NOMO-1 treated with dmso at 0.1 percent for 144 hours (cell line): Measurements from ENCODE around the gene CACUL1.
"Not testable (repeated sequence)": the region's sequence is repeated elsewhere in the genome, so short reads cannot be mapped to it uniquely, and the experiment has no call there.

ENCODE experiments used
- DNase-seq: peaks from one replicate; lab custom pipeline; 2025; ENCODE audit not compliant: unreplicated experiment; lab: John Stamatoyannopoulos, UW

CACUL1 gene

DNA sequence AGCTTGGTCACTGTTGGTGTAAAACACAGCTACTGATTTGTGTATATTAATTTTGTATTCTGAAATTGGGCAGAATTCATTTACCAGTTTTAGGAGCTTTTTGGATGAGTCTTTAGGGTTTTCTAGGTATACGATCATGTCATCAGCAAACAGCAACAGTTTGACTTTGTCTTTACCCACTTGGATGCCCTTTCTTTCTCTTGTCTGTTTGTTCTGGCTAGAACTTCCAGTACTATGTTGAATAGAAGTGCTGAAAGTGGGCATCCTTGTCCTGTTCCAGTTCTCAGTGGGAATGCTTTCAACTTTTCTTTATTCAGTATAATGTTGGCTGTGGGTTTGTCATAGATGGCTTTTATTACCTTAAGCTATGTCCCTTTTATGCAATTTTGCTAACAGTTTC lies 109.5 kb downstream of the CACUL1 start:
- DNase-seq = not testable (repeated sequence)

DNA sequence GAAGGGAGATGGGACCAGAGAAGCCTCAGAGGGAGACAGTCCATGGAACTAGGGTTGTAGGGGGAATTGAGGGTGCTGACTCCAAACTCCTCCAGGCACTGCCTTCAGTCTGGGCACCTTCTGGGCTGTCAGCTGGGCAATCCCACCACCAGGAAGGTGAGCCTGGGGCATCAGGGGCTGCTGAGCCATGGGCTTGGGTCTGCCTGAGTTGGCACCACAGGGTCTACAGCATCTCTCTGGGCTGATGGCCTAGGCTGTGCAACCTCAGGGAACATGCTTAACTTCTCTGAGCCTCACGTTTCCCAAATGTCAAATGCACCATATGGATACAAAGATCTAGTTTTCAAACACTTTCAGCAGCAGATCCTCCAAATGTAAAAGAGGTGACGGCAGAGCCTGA lies 112.5 kb downstream of the CACUL1 start:
- DNase-seq = no peak

DNA sequence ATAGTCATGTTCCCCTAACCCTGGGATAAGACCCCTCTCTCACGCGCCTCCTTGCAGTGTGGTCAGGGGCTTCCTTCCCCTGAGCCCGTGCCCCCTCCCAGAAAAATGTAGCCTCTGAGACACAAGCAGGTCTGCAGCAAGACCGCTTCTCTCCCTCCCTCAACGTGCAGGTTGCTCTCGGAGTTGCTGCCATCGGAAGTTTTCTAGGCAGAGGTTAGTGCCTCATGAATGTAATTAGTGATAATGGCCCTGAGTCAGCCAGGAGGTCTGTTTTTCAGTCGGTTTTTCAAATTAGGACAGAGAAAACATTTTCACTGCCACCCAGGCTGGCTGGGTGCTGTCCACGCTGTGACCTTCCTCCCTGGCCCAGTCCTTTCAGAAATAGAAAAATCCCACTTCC lies 116.1 kb downstream of the CACUL1 start:
- no peak for DNase-seq

DNA sequence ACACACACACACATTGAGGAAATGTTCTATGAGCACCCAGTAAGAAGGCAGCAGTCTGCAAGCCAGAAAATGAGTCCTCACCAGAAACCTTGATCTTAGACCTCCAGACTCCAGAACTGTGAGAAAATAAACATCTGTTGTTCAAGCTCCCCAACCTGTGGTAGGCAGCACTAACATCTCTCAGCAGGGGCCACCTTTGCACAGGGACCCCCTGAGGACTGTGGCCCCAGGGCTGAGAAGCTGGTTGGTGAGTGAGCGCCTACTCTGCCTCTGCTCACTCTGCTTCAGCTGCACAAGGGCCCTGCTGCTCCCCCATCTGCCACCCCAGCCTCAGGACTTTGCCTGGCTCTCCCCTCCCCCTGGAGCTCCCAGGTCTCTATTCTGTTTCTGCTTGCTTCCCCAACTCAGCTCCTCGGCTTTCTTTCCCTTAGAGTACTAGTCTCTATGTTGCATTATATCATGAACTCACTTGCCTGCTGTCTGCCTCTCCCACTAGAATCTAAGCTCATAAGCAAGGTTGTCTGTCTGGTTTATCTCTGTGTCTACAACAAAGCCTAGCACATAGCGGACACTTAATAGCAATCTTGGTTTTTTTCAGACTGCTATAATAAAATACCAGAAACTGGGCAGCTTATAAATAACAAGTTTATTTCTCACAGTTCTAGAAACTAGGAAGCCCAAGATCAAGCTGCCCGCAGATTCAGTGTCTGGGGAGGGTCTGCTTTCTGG lies 118.9 kb downstream of the CACUL1 start:
- DNase-seq = no peak

DNA sequence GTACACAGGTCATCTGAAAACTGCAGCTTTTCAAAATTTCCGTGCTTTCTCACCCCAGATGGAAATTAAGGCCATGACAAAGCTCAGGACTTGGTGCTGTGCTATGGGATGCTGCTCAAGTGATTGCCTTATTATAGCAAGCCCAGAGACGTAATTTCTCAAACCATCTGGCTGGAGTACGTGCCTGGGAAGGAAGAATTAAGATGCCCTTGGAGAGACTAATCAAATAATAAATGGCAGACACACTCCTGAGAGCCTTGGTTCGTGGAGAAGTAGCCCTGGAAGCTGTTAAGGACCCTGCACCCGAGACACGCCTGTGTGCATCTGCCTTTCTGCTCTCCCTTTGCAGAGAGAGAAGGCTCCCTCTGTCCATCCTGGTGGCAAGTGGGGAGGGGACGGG lies 121.0 kb downstream of the CACUL1 start:
- no peak for DNase-seq

DNA sequence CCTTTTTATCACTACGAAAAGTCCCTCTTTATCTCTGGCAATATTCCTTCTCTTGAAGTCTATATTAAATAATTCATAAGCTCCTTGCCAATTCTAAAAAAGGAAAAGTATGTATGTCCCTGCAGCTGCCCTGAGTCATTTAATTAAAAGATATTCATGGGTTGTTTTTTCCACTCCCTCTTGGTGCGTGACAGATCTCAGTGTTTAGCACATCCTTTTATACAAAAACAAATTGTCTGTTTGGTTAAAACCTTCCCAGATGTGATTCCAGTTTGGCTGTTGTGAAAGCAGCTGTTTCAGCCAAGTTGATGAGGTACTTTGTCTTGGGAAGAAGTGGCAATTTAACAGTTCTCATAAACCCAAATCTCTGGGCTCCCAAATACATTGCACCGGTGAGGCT lies 125.6 kb downstream of the CACUL1 start:
- no peak for DNase-seq

DNA sequence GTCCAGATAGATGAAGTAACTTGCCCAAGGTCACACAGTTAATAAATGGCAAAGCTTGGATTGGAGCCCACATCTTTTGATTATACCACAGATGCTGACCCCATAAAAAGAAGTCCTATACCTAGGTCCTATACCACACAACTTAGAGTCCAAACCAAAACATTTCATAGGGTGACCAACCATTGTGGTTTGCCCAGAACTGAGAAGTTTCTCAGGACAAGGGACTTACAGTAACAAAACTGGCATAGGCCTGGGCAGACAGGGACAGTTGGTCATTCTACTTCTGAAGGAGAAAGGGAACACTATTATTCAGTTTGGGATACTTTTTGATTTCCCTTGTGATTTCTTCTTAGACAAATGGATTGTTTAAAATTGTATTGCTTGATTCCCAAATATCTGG lies 126.4 kb downstream of the CACUL1 start:
- no peak for DNase-seq

DNA sequence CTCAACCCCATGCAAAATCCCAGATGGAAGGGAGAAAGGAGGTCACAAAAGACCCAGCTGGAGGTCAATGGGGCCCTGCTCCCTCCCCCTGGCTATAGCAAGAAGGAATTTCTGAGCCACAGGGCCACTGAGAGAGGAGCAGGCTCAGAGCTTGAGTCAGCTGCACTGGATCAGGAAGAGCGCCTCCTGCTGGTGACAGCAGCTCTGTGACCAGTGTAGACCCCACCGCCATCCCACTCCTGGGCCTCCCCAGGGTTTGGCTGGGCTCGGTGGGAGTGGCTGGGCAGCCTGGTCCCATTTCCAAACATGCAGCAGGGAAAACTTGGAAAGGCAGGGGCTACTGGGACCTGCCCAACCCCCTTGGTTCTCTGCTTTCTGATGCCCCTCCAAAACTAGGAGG lies 127.8 kb downstream of the CACUL1 start:
- DNase-seq = no peak
